Measurements from ENCODE around the gene FBXW11.

DNA sequence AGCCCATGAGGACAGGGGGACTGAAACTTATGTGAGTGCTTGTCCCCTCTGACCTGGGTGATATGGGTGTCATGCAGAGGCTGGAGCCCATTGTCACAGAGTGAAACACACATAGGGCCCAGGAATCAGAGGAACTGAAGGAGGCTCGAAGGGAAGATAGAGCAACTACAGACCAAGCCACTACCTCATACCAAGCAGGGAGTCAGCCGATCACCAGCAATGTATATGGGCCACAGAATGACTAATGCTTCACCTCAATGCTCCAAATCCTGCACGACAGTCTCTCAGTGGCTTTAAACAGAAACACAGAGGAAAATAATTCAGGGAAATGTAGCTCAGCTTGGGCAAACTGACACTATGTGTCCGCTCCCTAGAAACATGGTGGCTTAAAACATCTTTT lies 8.9 kb upstream of the FBXW11 start:
- TF ChIP-seq, protein P1, sequence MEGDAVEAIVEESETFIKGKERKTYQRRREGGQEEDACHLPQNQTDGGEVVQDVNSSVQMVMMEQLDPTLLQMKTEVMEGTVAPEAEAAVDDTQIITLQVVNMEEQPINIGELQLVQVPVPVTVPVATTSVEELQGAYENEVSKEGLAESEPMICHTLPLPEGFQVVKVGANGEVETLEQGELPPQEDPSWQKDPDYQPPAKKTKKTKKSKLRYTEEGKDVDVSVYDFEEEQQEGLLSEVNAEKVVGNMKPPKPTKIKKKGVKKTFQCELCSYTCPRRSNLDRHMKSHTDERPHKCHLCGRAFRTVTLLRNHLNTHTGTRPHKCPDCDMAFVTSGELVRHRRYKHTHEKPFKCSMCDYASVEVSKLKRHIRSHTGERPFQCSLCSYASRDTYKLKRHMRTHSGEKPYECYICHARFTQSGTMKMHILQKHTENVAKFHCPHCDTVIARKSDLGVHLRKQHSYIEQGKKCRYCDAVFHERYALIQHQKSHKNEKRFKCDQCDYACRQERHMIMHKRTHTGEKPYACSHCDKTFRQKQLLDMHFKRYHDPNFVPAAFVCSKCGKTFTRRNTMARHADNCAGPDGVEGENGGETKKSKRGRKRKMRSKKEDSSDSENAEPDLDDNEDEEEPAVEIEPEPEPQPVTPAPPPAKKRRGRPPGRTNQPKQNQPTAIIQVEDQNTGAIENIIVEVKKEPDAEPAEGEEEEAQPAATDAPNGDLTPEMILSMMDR (IDR thresholded peaks at IDR 0.05), result no peak
- TF ChIP-seq ZFX (IDR thresholded peaks at IDR 0.05; ENCODE audit: borderline replicate concordance), result no peak
